Right hindlimb (tissue), 1 donor: Measurements from ENCODE around the gene MCTP1.
"Not testable (repeated sequence)": the region's sequence is repeated elsewhere in the genome, so short reads cannot be mapped to it uniquely, and the experiment has no call there.

Experiments used
- DNase-seq: peaks from one replicate; pipeline ENCODE4 v3.0.0-alpha.2; 2018

Gene MCTP1

GRCh38 chr5:95177456-95177855 lies 107.4 kb downstream of the MCTP1 start:
- no peak for DNase-seq

DNA sequence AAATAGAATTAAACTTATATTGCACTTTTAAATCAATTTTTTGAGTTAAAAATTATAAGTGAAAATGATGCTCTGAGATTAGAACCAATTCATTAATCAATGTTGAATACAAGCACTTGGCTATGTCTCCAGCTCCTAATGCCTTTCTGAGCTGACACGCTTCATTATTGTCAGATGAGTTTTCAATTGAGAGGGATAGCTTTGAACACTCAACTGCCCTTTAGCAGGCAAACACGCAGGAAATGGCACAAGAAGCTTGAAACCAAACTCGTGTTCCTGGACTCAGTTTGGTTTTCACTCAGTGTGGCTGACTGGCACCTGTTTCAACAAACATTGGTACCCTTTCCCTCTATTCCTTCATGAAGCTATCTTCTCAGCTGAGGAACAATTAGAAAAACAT lies 109.8 kb downstream of the MCTP1 start:
- no peak for DNase-seq

GRCh38 chr5:95172659-95173058 lies 112.2 kb downstream of the MCTP1 start:
- DNase-seq: no peak

DNA sequence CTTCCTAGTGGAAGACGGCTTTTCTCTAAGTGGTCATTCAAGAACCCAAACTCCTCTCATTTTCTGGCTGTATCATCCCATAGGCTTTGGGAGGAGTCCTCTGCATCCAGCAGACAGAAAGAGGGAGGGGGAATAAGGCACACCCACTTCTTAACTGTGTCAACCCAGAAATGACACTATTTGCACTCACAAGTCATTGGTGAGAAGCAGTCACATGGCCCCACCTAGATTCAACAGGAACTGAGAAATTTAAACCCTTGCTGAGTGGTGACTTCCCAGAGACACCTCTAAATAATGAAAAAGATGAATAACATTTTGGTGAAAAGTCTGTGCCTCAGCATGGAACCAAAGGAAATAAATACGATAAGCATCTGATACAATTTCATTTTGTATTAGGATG lies 120.0 kb downstream of the MCTP1 start:
- DNase-seq: no peak

DNA sequence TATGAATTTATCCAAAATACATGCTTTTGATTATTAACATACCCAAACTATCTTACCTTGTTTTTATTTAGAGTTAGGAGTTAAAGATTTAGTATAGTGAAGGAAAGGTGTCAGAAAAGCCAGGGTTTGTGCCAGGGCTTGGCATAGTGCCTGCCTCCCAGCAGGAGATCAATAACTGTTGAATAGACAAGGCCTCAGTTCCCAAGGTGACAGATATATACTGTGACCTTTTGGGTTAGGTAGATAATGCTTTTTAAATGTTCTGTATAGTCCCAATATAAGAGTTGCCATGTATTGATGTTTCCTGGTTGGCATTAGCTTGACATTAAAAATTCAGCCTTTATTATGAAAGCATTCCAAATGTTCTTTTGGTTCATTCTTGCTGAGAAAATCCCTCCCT lies 121.8 kb downstream of the MCTP1 start:
- DNase-seq: no peak

GRCh38 chr5:95162231-95162992 lies 122.5 kb downstream of the MCTP1 start:
- DNase-seq: no peak

DNA sequence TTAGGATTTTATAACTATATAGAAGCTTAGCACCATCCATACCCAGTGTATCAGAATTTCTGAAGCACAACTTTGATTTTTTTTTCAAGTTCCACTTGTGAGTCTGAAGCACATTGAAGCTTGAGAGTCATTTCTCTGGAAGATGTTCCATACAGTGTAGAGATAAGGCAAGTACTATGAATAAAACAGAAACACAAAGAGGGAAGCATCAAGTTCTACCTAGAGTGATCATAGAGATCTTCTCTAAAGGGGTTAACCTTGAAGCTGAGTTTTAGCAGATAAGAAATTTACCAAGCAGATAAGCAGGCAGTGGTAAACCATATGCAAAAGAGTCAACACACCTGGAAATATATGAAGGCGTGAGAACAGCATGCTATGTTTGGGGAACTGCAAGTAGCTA lies 125.3 kb downstream of the MCTP1 start:
- no peak for DNase-seq

DNA sequence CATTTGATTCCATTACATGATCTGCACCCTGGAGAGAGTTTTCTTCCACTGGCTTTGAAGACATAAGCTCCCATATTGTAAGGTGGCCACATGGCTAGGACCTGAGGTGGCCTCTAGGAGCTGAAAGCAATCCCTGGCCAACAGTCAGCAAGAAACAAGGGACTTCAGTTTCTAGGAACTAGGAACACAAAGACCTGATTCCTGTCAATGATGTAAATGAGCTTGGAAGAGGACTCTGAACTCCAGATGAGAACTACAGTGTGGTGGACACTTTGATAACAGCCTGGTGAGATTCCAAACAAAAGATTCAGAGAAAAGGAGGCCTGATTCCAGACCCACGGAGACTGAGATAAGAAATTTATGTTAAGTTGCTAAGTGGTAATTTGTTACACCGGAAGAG lies 129.0 kb downstream of the MCTP1 start:
- no peak for DNase-seq

- no peak for DNase-seq
Observed at GRCh38 chr5:95153511-95153910, 131.4 kb downstream of the MCTP1 start.

- no peak for DNase-seq
Observed at GRCh38 chr5:95152535-95152934, 132.4 kb downstream of the MCTP1 start.

GRCh38 chr5:95152131-95152530 lies 132.8 kb downstream of the MCTP1 start:
- DNase-seq: no peak

GRCh38 chr5:95151694-95152093 lies 133.2 kb downstream of the MCTP1 start:
- DNase-seq: no peak

- no peak for DNase-seq
Observed at GRCh38 chr5:95149387-95149786, 135.5 kb downstream of the MCTP1 start.

- DNase-seq: no peak
Observed at GRCh38 chr5:95148453-95148852, 136.4 kb downstream of the MCTP1 start.

DNA sequence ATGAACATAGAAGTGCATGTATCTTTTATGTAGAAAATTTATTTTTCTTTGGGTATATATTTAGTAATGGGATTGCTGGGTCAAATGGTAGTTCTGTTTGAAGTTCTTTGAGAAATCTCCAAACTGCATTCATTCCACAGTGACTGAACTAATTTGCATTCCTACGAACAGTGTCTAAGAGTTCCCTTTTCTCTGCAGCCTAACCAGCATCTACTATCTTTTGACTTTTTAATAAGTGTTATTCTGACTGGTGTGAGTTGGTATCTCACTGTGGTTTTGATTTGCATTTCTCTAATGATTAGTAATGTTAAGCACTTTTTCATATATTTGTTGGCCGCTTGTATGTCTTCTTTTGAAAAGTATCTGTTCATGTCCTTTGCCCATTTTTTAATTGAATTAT lies 141.0 kb downstream of the MCTP1 start:
- DNase-seq: not testable (repeated sequence)

DNA sequence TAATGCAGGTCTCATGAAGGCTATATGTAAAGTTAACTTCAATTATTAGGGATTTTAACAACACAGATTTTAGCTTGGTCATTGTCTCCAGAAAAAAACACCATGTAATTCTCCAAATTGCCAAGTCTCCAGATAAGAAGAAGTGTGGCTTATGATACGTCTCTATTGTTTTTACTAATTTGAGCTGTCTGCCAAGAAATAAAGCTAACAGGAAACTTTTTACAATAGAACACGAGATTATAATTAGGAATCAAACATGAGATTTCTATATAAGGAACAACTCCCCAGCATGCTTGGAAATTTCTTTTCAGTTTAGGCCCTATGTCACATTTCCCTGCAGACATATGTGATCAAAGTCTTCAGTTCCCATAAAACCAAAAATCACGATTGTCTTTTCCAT lies 142.7 kb downstream of the MCTP1 start:
- no peak for DNase-seq

- DNase-seq: no peak
Observed at GRCh38 chr5:95141141-95141540, 143.8 kb downstream of the MCTP1 start.

GRCh38 chr5:95134326-95134725 lies 150.6 kb downstream of the MCTP1 start:
- DNase-seq: no peak

DNA sequence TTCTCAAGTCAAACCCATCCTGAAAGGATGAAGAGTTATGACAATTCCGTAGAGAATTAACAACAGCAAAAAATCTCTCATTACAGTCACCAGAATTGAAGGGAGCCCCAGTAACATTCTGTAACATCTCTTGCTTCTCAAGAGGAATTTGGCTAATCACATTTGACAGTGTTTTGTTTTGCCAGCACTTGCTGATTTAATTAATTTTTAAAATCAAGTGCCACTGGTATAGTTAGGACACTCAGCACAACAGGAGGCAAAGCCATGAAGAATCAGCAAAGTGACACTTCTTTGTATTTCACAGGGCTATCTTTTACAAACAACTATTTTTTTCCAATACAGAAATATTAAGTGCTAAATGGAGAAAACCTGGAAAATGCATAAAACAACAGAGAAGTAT lies 152.8 kb downstream of the MCTP1 start:
- no peak for DNase-seq

DNA sequence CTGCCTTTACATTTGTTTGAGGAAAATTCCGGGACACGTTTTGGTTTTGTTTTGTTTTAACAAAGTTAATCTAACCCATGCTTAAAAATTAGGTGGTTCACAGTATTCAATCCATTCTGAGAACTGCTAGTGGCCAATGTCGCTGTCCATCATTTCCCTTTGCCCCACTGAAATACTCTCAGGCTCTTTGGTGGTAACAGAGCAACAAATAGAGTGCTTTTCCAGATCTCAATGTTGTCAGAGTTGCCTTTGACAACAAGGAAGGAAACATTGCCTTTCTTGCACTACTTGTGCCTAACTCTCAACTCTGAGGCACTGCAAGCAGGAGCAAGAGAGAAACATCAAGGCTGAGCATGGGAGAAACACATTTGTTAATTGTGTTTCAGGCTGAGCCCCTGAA lies 154.0 kb downstream of the MCTP1 start:
- DNase-seq: no peak

DNA sequence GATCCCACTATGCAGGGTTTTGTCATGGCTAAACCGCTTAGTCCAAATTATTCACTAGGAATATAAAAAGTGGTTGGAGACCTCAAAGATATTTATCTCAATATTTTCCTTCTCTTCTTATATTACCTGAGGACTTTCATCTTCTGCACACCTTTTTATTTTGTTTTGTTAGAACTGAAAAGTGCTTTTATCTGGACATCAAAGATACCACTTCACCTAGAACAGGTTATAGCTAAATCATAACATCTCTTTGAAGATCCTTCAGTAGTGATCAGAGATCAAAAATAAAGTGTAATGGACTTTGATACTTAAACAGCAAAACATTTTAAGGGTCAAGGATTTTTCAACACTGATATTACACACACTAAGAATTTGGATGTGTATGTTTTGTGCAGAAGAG lies 160.2 kb downstream of the MCTP1 start:
- DNase-seq: no peak

- no peak for DNase-seq
Observed at GRCh38 chr5:95124101-95124500, 160.8 kb downstream of the MCTP1 start.

- DNase-seq: no peak
Observed at GRCh38 chr5:95114902-95115301, 170.0 kb downstream of the MCTP1 start.

GRCh38 chr5:95114305-95114704 lies 170.6 kb downstream of the MCTP1 start:
- DNase-seq: no peak

- no peak for DNase-seq
Observed at GRCh38 chr5:95113489-95113888, 171.4 kb downstream of the MCTP1 start.
